HepG2 (cell line): ENCODE measurements around the gene MSI2.

ENCODE experiments used
- NR3C1 ChIP-seq: sonication (generic); formaldehyde crosslinking; IDR thresholded peaks from 2 replicates; pipeline ENCODE4 v1.4.0; 2020; ENCODE audit warnings: missing genetic modification reagents
- SPEN ChIP-seq: sonication (generic); formaldehyde crosslinking; IDR thresholded peaks from 2 replicates; pipeline ENCODE4 v1.5.1; 2020; ENCODE audit warnings: low read depth, mild to moderate bottlenecking, missing genetic modification reagents
- ZFP36L2 ChIP-seq: sonication (generic); formaldehyde crosslinking; IDR thresholded peaks from 2 replicates; pipeline ENCODE4 v1.4.0; 2020; ENCODE audit warnings: missing genetic modification reagents
- ZNF282 ChIP-seq: fragments of 450-650 bp; IDR thresholded peaks from 2 replicates; pipeline ENCODE4 v1.6.1; 2018; ENCODE audit not compliant: partially characterized antibody
- ZNF3 ChIP-seq: IDR thresholded peaks from 2 replicates; pipeline ENCODE4 v1.7.0; 2017; ENCODE audit warnings: inconsistent platforms
- ZNF354B ChIP-seq: sonication (generic); formaldehyde crosslinking; IDR thresholded peaks from 2 replicates; pipeline ENCODE4 v1.8.0; 2022; ENCODE audit warnings: mild to moderate bottlenecking, missing genetic modification reagents
- ZNF547 ChIP-seq: sonication (generic); formaldehyde crosslinking; IDR thresholded peaks from 2 replicates; pipeline ENCODE4 v1.5.1; 2020; ENCODE audit warnings: mild to moderate bottlenecking, missing genetic modification reagents
- ZNF747 ChIP-seq: sonication (generic); formaldehyde crosslinking; IDR thresholded peaks from 2 replicates; pipeline ENCODE4 v1.8.1; 2023; ENCODE audit warnings: missing genetic modification reagents, mild to moderate bottlenecking, borderline replicate concordance
- TF ChIP-seq, protein P1 (sequence below): sonication (generic); formaldehyde crosslinking; IDR thresholded peaks from 2 replicates; pipeline ENCODE4 v1.9.0; 2022; ENCODE audit warnings: missing genetic modification reagents, mild to moderate bottlenecking, borderline replicate concordance
- TF ChIP-seq, protein P2 (sequence below): sonication (generic); formaldehyde crosslinking; IDR thresholded peaks from 2 replicates; pipeline ENCODE4 v1.5.0; 2020; ENCODE audit warnings: mild to moderate bottlenecking, missing genetic modification reagents, moderate library complexity

DNA sequence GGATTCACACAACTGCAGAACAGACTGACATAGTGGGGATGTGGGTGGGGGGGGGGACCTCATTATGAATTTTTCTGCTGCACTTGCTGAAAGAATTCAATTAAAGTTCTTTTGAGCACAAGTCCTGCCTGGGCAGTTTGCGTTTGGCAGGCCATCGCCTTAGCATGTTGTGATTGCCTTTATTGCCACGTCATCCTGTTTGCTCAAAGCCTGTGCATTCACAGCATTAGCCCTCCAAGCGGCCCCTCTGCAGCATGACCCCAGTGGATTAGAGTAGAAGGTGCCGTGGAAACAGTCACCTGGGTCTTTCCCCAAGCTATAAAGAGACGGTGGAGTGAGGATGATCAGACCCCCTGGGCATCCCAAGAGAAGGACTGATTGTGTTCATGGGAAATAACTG, 17.2 kb downstream of the MSI2 start:
- TF ChIP-seq ZNF3 (CRISPR knock-in tag) = no peak
- TF ChIP-seq SPEN (CRISPR knock-in tag) = no peak
- TF ChIP-seq ZNF747 (CRISPR knock-in tag) = no peak
- TF ChIP-seq ZFP36L2 (CRISPR knock-in tag) = no peak
- no peak for TF ChIP-seq NR3C1
- no peak for TF ChIP-seq ZNF547 (CRISPR knock-in tag)
- TF ChIP-seq ZNF282 = no peak
- TF ChIP-seq ZNF354B = no peak
- TF ChIP-seq, protein P1, sequence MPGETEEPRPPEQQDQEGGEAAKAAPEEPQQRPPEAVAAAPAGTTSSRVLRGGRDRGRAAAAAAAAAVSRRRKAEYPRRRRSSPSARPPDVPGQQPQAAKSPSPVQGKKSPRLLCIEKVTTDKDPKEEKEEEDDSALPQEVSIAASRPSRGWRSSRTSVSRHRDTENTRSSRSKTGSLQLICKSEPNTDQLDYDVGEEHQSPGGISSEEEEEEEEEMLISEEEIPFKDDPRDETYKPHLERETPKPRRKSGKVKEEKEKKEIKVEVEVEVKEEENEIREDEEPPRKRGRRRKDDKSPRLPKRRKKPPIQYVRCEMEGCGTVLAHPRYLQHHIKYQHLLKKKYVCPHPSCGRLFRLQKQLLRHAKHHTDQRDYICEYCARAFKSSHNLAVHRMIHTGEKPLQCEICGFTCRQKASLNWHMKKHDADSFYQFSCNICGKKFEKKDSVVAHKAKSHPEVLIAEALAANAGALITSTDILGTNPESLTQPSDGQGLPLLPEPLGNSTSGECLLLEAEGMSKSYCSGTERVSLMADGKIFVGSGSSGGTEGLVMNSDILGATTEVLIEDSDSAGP = no peak
- TF ChIP-seq, protein P2, sequence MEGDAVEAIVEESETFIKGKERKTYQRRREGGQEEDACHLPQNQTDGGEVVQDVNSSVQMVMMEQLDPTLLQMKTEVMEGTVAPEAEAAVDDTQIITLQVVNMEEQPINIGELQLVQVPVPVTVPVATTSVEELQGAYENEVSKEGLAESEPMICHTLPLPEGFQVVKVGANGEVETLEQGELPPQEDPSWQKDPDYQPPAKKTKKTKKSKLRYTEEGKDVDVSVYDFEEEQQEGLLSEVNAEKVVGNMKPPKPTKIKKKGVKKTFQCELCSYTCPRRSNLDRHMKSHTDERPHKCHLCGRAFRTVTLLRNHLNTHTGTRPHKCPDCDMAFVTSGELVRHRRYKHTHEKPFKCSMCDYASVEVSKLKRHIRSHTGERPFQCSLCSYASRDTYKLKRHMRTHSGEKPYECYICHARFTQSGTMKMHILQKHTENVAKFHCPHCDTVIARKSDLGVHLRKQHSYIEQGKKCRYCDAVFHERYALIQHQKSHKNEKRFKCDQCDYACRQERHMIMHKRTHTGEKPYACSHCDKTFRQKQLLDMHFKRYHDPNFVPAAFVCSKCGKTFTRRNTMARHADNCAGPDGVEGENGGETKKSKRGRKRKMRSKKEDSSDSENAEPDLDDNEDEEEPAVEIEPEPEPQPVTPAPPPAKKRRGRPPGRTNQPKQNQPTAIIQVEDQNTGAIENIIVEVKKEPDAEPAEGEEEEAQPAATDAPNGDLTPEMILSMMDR (CRISPR knock-in tag) = no peak
